ENCODE results near the gene CFAP43. TPM values are rescaled to one million over a fixed set of nuclear protein-coding genes. Genes with fewer than 3 reads are reported as not detected.
A peak's percentile ranks its signal among the peaks of the same experiment; 100 is the strongest.

Gene CFAP43
- total and polyA plus RNA-seq, 12 donors, result 0.06 to 0.37 (median 0.12) TPM; not detected in 6

DNA sequence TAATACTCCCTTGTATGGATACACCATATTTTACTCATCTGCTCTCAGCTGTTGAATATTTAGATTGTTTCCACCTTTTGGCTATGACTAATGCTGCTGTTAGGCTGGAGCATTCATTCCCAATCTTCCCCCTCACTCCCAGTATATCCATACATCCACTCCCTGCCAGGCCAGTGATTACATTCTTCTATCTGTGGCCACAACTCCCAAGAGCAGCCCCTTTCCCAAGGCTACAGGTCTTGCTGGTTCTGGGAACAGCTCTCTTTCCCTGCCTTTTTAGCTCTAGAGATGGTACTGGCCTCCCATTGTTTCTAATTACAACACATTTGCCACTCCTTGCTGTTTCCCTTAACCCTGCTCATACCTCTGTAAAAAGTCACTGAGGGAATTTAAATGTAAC, 82.0 kb downstream of the CFAP43 start:
- peaks cover 0 to 12% (median 4%) of the 10 kb centered on the region in 7 donors for H3K27me3 ChIP-seq
- DNase-seq, result no peak
- TF ChIP-seq, protein P1, sequence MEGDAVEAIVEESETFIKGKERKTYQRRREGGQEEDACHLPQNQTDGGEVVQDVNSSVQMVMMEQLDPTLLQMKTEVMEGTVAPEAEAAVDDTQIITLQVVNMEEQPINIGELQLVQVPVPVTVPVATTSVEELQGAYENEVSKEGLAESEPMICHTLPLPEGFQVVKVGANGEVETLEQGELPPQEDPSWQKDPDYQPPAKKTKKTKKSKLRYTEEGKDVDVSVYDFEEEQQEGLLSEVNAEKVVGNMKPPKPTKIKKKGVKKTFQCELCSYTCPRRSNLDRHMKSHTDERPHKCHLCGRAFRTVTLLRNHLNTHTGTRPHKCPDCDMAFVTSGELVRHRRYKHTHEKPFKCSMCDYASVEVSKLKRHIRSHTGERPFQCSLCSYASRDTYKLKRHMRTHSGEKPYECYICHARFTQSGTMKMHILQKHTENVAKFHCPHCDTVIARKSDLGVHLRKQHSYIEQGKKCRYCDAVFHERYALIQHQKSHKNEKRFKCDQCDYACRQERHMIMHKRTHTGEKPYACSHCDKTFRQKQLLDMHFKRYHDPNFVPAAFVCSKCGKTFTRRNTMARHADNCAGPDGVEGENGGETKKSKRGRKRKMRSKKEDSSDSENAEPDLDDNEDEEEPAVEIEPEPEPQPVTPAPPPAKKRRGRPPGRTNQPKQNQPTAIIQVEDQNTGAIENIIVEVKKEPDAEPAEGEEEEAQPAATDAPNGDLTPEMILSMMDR (IDR thresholded peaks at IDR 0.05), result no peak
- H3K27ac ChIP-seq, result no peak overlapping the region
- intact Hi-C loops (cut with DNase I), result no loop called here
- H3K4me3 ChIP-seq, result no peak overlapping the region
- no peak for ATAC-seq
- no peaks in the 10 kb centered on the region for H3K36me3 ChIP-seq
- peaks cover 0 to 27% (median 10%) of the 10 kb centered on the region in 11 donors for H3K9me3 ChIP-seq
- no peaks in the 10 kb centered on the region for H3K4me1 ChIP-seq

DNA sequence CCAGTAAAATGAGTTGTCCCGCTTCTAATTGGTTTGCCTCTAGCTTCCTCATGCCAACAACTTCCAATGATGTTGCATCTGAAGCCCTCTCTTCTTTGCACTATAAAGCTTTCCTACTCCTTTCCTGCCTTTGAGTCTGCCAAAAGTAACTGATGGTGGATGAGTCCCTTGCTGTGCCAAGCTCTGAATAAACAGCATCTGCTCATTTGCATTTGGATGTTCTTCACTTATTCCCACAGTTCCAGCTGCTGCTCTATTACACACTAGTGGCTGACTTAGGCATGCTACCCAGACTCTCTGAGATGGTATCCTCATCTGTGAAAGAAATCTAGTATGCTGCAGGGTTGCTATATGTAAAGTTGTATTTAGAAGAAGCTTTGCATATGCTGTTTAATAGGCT, 85.3 kb downstream of the CFAP43 start:
- H3K4me3 ChIP-seq, result no peak overlapping the region
- peaks cover 0 to 16% (median 6%) of the 10 kb centered on the region in 11 donors for H3K9me3 ChIP-seq
- H3K27me3 ChIP-seq, result peaks cover 0 to 4% (median 0%) of the 10 kb centered on the region in 7 donors
- intact Hi-C loops (cut with DNase I), result no loop called here
- no peak overlapping the region for H3K27ac ChIP-seq
- DNase-seq (no peak), ATAC-seq (no peak)
- 79 to 92% methylated on average over 1 of the region's 1 CpG for WGBS, 2 donors
- H3K36me3 ChIP-seq, result no peaks in the 10 kb centered on the region
- H3K4me1 ChIP-seq, result peaks cover 0 to 4% (median 0%) of the 10 kb centered on the region in 9 donors
- TF ChIP-seq, protein P1 (IDR thresholded peaks at IDR 0.05), result no peak

- no peaks in the 10 kb centered on the region for H3K36me3 ChIP-seq
- no peak overlapping the region for H3K4me3 ChIP-seq
- TF ChIP-seq, protein P1 (IDR thresholded peaks at IDR 0.05), result no peak
- no peaks in the 10 kb centered on the region for H3K9me3 ChIP-seq
- H3K27me3 ChIP-seq, result peaks cover 0 to 7% (median 0%) of the 10 kb centered on the region in 7 donors
- ATAC-seq (no peak), DNase-seq (no peak)
- peak overlapping the region in 1 of 10 donors; percentile 21 for H3K27ac ChIP-seq
- H3K4me1 ChIP-seq, result peaks cover 0 to 4% (median 0%) of the 10 kb centered on the region in 9 donors
- intact Hi-C loops (cut with DNase I), result no loop called here
- 64 to 66% methylated on average over 4 of the region's 4 CpGs for WGBS, 2 donors
Observed at GRCh38 chr10:104144931-104145330, 87.2 kb downstream of the CFAP43 start.

DNA sequence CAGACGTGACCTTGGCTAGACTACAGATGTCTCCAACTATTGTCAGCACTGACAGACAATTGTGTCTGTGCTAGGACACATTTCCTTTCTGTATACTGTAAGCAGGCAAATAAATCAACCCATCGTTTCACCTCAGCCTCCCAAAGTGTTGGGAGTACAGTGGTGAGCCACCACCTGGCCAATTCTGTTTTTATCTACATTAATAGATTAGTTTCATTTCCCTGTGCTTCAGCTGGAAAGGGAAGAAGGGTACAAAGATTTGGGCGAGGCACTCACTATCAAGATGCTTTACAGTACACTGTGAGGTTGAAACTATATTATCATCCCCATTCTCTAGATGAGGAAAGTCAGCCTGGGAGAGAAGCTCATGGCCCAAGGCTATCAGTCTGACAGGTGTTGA, 88.3 kb downstream of the CFAP43 start:
- 74 to 79% methylated on average over 3 of the region's 3 CpGs for WGBS, 2 donors
- Histone ChIP-seq H3K27me3 (peaks cover 0 to 7% (median 0%) of the 10 kb centered on the region in 7 donors), H3K36me3 (no peaks in the 10 kb centered on the region), H3K4me3 (no peak overlapping the region), H3K9me3 (no peaks in the 10 kb centered on the region), H3K4me1 (peaks cover 0 to 4% (median 0%) of the 10 kb centered on the region in 9 donors), H3K27ac (no peak overlapping the region)
- TF ChIP-seq, protein P1 (IDR thresholded peaks at IDR 0.05), result no peak
- ATAC-seq (no peak), DNase-seq (no peak)
- intact Hi-C loops (cut with DNase I), result no loop called here
